Lower leg skin (tissue), 3 donors: ENCODE results near the gene ADAD2.

Experiments
- POLR2A ChIP-seq, 2 donors: fragments of 450-650 bp; IDR thresholded peaks; one replicate each; pipeline ENCODE4 v1.6.1; 2016 to 2017; ENCODE audit warnings: antibody characterized with exemption in 2 of 2, mild to moderate bottlenecking in 1 of 2, moderate library complexity in 1 of 2
- TF ChIP-seq, protein P1 (sequence below), 3 donors: fragments of 450-650 bp; IDR thresholded peaks; one replicate each; pipeline ENCODE4 v1.5.1; 2016; ENCODE audit warnings: antibody characterized with exemption in 3 of 3, mild to moderate bottlenecking in 3 of 3, moderate library complexity in 2 of 3

DNA sequence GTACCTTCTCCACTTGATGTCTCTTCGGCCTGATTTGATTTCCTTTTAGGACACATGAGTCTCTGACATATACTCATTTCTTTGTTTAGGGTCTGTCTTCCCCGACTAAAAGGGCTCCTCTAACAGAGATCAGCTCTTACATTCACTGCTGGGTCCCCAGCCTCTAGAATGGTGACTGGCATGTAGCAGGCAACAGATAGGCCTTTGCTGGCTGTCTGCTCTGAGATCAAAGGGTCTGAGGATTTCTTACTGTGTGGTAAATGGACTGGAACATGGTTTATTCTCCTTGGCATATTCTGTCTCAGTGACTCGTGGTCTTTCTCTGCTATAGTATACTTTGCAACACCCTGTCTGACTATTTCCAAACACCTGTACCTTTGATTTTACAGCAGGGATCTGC is 29.2 kb upstream of the ADAD2 start:
- TF ChIP-seq POLR2A (IDR thresholded peaks at IDR 0.05) = no peak
- TF ChIP-seq, protein P1, sequence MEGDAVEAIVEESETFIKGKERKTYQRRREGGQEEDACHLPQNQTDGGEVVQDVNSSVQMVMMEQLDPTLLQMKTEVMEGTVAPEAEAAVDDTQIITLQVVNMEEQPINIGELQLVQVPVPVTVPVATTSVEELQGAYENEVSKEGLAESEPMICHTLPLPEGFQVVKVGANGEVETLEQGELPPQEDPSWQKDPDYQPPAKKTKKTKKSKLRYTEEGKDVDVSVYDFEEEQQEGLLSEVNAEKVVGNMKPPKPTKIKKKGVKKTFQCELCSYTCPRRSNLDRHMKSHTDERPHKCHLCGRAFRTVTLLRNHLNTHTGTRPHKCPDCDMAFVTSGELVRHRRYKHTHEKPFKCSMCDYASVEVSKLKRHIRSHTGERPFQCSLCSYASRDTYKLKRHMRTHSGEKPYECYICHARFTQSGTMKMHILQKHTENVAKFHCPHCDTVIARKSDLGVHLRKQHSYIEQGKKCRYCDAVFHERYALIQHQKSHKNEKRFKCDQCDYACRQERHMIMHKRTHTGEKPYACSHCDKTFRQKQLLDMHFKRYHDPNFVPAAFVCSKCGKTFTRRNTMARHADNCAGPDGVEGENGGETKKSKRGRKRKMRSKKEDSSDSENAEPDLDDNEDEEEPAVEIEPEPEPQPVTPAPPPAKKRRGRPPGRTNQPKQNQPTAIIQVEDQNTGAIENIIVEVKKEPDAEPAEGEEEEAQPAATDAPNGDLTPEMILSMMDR (IDR thresholded peaks at IDR 0.05) = no peak
